Stimulated activated CD4-positive, alpha-beta T cell treated with anti-CD3 and anti-CD28 coated beads, Interleukin-15, amount 100 ng/mL, for 24 hours (primary cell): Measurements from ENCODE around the gene PLPP6.
"Not testable (repeated sequence)": the region's sequence is repeated elsewhere in the genome, so short reads cannot be mapped to it uniquely, and the experiment has no call there.

Source experiments
- DNase-seq: peaks from one replicate; pipeline ENCODE4 v3.0.0-alpha.2; 2020

Gene PLPP6

DNA sequence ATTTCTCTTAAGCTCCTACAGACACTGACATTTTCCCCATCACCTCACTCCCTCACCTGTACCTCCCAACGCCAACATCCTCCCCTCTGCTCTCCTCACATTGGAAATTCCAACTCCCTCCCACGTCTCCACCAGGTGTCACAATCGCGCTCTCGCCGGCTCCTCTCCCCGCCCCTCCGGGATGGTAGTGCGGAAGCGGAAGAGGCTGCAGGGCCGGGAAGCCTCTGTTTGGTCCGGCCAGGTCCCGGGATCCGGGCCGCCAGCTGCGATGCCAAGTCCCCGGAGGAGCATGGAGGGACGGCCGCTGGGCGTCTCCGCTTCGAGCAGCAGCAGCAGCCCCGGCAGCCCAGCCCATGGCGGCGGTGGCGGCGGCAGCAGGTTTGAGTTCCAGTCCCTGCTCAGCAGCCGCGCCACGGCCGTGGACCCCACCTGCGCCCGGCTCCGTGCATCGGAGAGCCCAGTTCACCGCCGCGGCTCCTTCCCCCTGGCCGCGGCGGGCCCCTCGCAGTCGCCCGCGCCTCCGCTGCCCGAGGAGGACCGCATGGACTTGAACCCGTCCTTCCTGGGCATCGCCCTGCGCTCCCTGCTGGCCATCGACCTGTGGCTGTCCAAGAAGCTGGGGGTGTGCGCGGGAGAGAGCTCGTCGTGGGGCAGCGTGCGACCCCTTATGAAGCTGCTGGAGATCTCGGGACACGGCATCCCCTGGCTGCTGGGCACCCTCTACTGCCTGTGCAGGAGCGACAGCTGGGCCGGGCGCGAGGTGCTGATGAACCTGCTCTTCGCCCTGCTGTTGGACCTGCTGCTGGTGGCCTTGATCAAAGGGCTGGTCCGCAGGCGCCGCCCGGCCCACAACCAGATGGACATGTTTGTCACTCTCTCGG lies at the start of gene PLPP6:
Gene PLPP6 (plus strand): TSS at position 187 of the 881 bp plus-strand sequence. CDS start 82 bp downstream, at position 269.
- peak; percentile 86 for DNase-seq

- DNase-seq: no peak
Observed at GRCh38 chr9:4614627-4615026, 47.5 kb upstream of the PLPP6 start.

DNA sequence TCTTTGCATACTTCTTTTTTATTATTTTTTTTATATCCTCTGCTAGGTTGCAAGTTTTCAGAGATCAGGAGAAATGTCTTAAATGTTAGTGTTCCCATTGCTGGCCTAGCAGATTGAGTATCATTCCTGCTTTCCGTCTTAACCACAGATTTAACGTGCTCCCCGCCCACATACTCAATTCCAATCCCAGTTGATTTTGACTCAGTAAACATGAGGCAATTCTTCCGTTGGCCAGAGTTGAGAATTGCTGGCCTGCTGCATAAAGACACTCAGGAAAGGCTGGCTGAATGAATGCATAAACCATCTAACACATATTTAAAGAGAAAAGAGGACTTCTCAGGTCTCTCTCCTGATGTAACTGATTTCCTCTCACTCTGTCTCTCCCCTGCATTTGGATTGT lies 46.8 kb upstream of the PLPP6 start:
- no peak for DNase-seq

- DNase-seq: no peak
Observed at GRCh38 chr9:4615778-4616177, 46.3 kb upstream of the PLPP6 start.

- no peak for DNase-seq
Observed at GRCh38 chr9:4617752-4618151, 44.3 kb upstream of the PLPP6 start.

DNA sequence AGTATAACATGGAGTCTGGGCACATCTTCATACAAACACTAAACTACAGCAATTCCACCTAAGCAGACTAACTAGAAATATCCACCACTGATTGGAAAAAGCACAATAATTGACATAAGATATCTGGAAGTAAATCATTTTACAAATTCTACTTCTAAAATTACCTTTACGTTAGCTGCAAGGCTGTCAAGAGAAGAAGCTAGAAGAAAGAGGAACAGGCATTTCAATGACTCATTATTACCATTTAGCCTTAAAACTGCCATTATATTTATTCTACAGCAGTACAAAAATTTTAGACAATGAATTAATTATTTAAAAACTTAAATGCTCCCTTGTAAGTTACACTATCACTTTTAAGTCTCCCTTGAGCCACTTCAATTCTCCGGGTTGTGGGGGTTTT lies 43.4 kb upstream of the PLPP6 start:
- no peak for DNase-seq

DNA sequence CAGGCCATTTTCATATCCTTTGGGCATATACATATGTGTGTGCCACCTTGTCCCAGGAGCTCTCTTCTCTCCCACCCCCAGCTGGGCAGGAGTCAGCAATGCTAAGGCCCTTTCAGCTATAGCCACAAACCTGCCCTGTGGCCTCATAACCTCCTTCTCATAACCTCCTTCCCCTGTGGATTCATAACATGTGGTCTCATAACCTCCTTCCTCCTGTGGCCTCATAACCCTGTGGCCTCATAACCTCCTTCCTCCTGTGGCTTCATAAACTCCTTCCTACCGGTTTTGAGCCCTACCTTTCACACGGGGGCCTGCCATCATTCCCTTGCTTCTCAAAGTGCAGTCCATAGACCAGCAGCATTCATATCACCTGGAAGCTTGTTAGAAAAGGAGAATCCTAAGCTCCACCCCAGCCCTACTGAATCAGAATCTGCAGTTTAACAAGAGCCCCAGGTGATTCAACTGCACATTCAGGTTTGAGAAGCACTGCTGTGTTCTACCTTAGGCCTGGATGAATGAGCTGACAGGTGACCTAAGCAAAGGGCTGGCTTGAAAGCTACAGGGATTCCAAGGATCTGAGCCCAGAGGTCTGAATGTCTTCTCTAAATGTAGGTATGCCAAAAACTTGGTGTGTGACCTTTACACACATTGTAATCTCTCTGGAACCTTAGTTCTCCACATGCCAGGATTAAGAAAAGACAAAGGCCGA lies 41.9 kb upstream of the PLPP6 start:
- no peak for DNase-seq

GRCh38 chr9:4620881-4621555 lies 41.1 kb upstream of the PLPP6 start:
- no peak for DNase-seq

DNA sequence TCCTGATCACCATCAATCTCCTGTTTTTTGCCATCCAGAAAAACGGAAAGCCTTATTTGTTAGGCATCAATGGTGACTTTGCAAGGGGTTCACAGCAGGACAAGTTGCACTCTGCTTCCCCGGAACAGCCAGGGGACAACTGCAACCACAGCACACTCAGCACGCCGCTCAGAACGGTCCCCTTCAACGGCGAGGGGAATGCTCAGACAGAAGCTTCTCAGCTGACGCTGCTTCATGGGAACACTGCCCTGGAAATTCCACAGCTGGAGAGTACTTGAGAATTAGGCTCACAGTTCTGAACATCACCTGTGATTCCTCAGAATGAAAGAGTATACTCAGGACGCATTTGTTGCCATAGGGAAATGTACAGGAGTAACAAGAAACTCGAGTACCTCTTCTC lies 40.1 kb upstream of the PLPP6 start:
- no peak for DNase-seq

DNA sequence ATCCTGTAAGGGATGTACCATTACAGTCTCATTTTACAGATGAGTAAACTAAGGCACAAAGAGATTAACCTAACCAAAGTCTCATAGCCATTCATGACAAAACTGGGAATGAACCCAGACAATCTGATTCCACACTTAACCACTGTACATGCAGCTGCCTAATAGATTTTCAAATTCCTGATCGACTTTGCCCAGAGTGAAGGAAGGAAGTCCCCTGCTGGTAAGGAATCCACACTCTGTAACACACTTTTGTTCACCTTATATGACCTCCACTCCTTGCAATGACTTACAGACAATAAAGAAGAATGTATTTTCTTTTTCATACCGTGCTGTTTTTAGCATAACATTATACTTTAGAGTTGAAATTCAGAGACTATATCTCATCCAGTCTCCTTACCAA lies 31.3 kb upstream of the PLPP6 start:
- DNase-seq: no peak

- no peak for DNase-seq
Observed at GRCh38 chr9:4638968-4639367, 23.1 kb upstream of the PLPP6 start.

DNA sequence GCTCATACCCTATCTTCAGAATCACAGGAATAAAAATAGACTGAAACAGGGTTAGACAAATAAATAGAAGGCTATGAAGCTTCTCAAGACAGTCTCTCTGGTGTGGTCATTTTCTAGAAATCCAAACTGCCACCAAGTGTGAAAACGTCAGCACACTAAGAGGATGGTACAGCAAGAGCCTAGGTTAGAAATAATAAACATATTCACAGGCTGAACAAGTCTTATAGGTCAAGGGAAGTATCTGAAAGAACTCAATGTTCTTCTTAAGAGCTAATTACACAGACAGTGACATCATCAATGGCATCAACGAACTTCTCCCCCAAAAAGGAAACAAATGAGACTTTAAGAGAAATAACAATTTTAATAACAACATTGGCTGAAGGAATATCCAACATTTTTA lies 22.7 kb upstream of the PLPP6 start:
- no peak for DNase-seq

GRCh38 chr9:4640027-4640426 lies 22.1 kb upstream of the PLPP6 start:
- peak; percentile 34 for DNase-seq

DNA sequence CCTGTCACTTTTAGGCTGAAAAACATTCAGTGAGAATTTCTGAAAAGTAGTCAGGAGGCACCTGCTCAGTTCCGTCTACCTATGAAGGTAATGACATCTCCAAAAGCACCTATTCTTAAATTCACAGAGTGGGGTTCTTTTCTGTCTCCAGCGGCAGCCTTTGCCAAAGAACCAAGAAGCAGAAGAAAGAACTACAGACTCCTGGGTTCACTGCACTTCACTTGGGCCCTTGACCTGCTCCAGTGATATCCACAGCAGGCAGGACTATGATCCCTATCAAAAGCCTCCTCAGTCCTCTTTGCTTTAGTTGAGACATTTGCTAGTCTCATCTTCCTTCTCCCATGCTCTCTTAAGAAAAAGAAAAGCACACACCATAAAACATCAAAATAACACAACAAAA lies 19.7 kb upstream of the PLPP6 start:
- no peak for DNase-seq

DNA sequence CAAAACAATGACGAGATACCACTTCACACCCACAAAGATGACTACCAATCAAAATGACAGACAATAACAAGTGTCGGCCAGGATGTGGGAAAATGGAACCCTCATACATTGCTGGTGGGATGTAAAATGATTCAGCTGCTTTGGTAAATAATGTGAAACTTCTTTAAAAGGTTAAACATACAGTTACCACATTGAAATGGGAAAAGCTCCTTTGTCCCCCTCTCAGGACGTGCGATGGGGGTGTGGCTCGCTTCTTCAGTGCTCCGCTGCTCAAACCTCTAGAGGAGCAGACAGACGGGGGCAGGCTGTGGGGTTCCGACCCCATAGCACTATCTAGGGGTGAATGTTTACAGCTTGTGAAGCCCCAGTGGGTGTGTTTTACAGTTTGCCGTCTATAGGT lies 8.0 kb upstream of the PLPP6 start:
- no peak for DNase-seq

GRCh38 chr9:4654538-4654937 lies 7.6 kb upstream of the PLPP6 start:
- no peak for DNase-seq

DNA sequence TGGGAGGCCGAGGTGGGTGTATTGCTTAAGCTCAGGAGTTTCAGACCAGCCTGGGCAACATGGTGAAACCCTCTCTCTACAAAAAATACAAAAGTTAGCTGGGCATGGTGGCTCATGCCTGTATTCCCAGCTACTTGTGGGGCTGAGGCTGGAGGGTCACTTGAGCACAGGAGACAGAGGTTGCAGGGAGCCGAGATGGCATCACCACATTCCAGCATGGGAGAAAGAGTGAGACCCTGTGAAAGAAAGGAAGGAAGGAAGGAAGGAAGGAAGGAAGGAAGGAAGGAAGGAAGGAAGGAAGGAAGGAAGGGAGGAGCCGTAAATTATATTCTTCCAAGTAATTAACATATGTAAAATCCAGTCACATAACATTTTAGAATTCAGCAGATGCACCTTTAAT lies 5.9 kb upstream of the PLPP6 start:
- not testable (repeated sequence) for DNase-seq

DNA sequence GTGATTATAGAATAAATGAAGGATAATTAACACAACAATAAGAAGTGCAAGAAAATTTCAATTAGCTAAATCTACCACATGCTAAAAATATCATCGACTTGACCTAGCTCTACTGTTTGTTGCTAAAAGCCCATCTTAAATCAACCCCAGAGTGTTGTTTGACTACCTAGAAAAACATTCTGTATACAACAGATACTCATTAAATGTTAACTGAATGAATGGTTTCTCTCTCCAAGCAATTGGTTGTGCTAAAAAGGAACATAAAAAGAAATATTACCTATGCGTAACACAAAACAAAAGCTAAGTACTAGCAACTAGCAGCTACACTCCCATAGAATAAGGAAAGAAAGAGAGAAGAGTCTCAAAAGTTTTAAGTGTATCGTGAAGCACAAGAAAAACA lies 5.5 kb upstream of the PLPP6 start:
- DNase-seq: no peak

- DNase-seq: no peak
Observed at GRCh38 chr9:4657426-4658159, 4.5 kb upstream of the PLPP6 start.

DNA sequence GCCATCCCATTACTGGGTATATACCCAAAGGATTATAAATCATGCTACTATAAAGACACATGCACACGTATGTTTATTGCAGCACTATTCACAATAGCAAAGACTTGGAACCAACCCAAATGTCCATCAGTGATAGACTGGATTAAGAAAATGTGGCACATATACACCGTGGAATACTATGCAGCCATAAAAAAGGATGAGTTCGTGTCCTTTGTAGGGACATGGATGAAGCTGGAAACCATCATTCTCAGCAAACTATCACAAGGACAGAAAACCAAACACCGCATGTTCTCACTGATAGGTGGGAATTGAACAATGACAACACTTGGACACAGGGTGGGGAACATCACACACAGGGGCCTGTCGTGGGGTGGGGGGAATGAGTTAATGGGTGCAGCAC lies 1.4 kb upstream of the PLPP6 start:
- not testable (repeated sequence) for DNase-seq

- no peak for DNase-seq
Observed at GRCh38 chr9:4661165-4661564, 929 bp upstream of the PLPP6 start.

GRCh38 chr9:4661611-4662010 lies 483 bp upstream of the PLPP6 start:
- DNase-seq: no peak
